Spleen (tissue), 11 donors: ENCODE data around the gene KRT25. TPM values are rescaled to one million over a fixed set of nuclear protein-coding genes. Genes with fewer than 3 reads are reported as not detected.

Experiments used
- DNase-seq: peaks from one replicate; pipeline ENCODE4 v3.0.0-alpha.2; 2020
- H3K27ac ChIP-seq, 8 donors: fragments of 200-600 bp; sonication (generic) in 7 of 8; 1 replicate in 4 of 8; 2 replicates in 4 of 8; pipeline versions ENCODE4 v1.5.0 to v1.8.0; 2016 to 2021; ENCODE audit warnings: inconsistent platforms in 4 of 8, mild to moderate bottlenecking in 4 of 8, moderate library complexity in 1 of 8
- H3K27me3 ChIP-seq, 7 donors: fragments of 200-600 bp; sonication (generic) in 6 of 7; replicated peaks in 1 of 7; 1 replicate in 4 of 7; 2 replicates in 3 of 7; pipeline versions ENCODE4 v1.5.0 to v1.8.0; 2016 to 2021; ENCODE audit warnings: inconsistent platforms in 3 of 7, mild to moderate bottlenecking in 1 of 7
- H3K36me3 ChIP-seq, 6 donors: fragments of 200-600 bp; sonication (generic) in 5 of 6; 1 replicate in 4 of 6; 2 replicates in 2 of 6; pipeline versions ENCODE4 v1.5.0 to v1.8.0; 2016 to 2021; ENCODE audit warnings: inconsistent platforms in 2 of 6
- H3K4me1 ChIP-seq, 6 donors: fragments of 200-600 bp; sonication (generic) in 5 of 6; 1 replicate in 3 of 6; 2 replicates in 3 of 6; pipeline versions ENCODE4 v1.5.0 to v1.8.0; 2016 to 2021; ENCODE audit warnings: inconsistent platforms in 3 of 6
- H3K4me3 ChIP-seq, 8 donors: fragments of 200-600 bp; sonication (generic) in 7 of 8; 1 replicate in 4 of 8; 2 replicates in 4 of 8; pipeline versions ENCODE4 v1.5.0 to v1.8.0; 2016 to 2021; ENCODE audit warnings: inconsistent platforms in 4 of 8, mild to moderate bottlenecking in 4 of 8, moderate library complexity in 2 of 8
- H3K9me3 ChIP-seq, 8 donors: fragments of 200-600 bp; sonication (generic) in 7 of 8; 1 replicate in 4 of 8; 2 replicates in 4 of 8; pipeline versions ENCODE4 v1.5.0 to v1.8.0; 2016 to 2021; ENCODE audit warnings: inconsistent platforms in 4 of 8
- POLR2A ChIP-seq, 3 donors: fragments of 450-650 bp; IDR thresholded peaks; one replicate each; pipeline ENCODE4 v1.5.1; 2017; ENCODE audit warnings: antibody characterized with exemption in 3 of 3, mild to moderate bottlenecking in 1 of 3
- POLR2AphosphoS5 ChIP-seq, 3 donors: sonication (generic); formaldehyde crosslinking; IDR thresholded peaks; one replicate each; pipeline ENCODE4 v1.5.1; 2017; ENCODE audit warnings: antibody characterized with exemption in 3 of 3
- WGBS, 5 donors: extraction: QIAGEN DNeasy Blood & Tissue Kit in 3 of 5; methylation state at CpG; one replicate each; pipeline versions ENCODE4 v1.1.5 to v1.1.7; 2013 to 2018; 5-methylcytosine and 5-hydroxymethylcytosine counted together
- intact Hi-C: fragments of 100-400 bp; cut with DNase I; formaldehyde crosslinking; loops from one replicate; pipeline ENCODE4 v1.15.0; 2023; ENCODE audit warnings: low total_unique reads
- polyA plus RNA-seq, 3 donors: library from polyadenylated mRNA; stranded (reverse); fragments of 200-250 nt; gene quantifications; one replicate each; pipeline ENCODE4 v1.2.1, GENCODE V29; 2013
- total RNA-seq, 7 donors: library from RNA; depleted of rRNA in 3 of 7; stranded (reverse); fragments of >200 nt in 3 of 7; fragmentation: NEBNext Ultra II Directional in 4 of 7; extraction: Animal tissue kit (Norgen Biotek cat#: 25700) in 4 of 7; gene quantifications; one replicate each; pipeline versions ENCODE4 v1.1.0 to v1.2.1, GENCODE V29; 2016 to 2021
- TF ChIP-seq, protein P1 (sequence below), 11 experiments: fragments of 200-600 bp in 7 of 11; fragments of 450-650 bp in 4 of 11; sonication (generic) in 4 of 11; IDR thresholded peaks in 8 of 11; conservative IDR thresholded peaks in 3 of 11; 1 replicate in 7 of 11; 2 replicates in 4 of 11; pipeline versions ENCODE4 v1.4.0 to v1.8.0; 2016 to 2021; ENCODE audit warnings: antibody characterized with exemption in 11 of 11, inconsistent platforms in 4 of 11, mild to moderate bottlenecking in 1 of 11
- donor health status: healthy with polysubstance abuse.
- donor health status: DM: no; HTN: no; CAD: no; lungs with moderate emphysema.
- donor health status: DM: no; HTN: no; CAD: no.
- donor health status: Bipolar disorder and iron deficiency.
- donor health status: healthy.
- donor health status: DM: no; HTN: no; CAD: no.
- donor health status: DM: yes; HTN: yes; CAD: no.

The KRT25 gene
- total and polyA plus RNA-seq, 10 donors: not detected

DNA sequence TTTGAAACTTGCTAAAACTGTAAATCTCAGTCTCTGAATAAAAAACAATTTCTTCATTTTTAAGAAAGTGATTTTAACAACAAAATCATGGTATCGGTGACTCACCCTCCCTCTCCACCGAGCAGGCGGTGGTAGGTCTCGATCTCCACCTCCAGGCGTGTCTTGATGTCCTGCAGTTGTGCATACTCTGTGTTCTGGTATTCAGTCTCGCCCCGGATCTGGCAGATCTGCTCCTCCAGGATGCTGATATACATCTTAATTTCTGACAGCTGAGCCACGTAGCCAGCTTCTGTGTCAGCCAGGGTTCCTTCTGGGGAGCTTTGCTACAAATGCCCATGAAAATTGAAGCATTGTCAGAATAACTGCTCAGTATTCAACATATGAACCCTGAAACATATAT, 36.2 kb downstream of the KRT25 start:
- H3K27me3 ChIP-seq: peaks cover 0 to 15% (median 0%) of the 10 kb centered on the region in 7 donors
- no peaks in the 10 kb centered on the region for H3K9me3 ChIP-seq
- TF ChIP-seq, protein P1, sequence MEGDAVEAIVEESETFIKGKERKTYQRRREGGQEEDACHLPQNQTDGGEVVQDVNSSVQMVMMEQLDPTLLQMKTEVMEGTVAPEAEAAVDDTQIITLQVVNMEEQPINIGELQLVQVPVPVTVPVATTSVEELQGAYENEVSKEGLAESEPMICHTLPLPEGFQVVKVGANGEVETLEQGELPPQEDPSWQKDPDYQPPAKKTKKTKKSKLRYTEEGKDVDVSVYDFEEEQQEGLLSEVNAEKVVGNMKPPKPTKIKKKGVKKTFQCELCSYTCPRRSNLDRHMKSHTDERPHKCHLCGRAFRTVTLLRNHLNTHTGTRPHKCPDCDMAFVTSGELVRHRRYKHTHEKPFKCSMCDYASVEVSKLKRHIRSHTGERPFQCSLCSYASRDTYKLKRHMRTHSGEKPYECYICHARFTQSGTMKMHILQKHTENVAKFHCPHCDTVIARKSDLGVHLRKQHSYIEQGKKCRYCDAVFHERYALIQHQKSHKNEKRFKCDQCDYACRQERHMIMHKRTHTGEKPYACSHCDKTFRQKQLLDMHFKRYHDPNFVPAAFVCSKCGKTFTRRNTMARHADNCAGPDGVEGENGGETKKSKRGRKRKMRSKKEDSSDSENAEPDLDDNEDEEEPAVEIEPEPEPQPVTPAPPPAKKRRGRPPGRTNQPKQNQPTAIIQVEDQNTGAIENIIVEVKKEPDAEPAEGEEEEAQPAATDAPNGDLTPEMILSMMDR (IDR thresholded peaks at IDR 0.05 in 8 of 11, conservative IDR thresholded peaks at IDR 0.05 in 3 of 11): no peak
- TF ChIP-seq POLR2A (IDR thresholded peaks at IDR 0.05) (no peak), POLR2AphosphoS5 (IDR thresholded peaks at IDR 0.05) (no peak)
- intact Hi-C loops: no loop called here
- H3K36me3 ChIP-seq: no peaks in the 10 kb centered on the region
- no peak overlapping the region for H3K4me3 ChIP-seq
- 63 to 73% (median 68%) methylated on average over 8 of the region's 8 CpGs for WGBS, 5 donors
- no peak for DNase-seq
- no peak overlapping the region for H3K27ac ChIP-seq
- no peaks in the 10 kb centered on the region for H3K4me1 ChIP-seq

GRCh38 chr17:40717776-40718175, 37.4 kb downstream of the KRT25 start:
- peaks cover 0 to 10% (median 0%) of the 10 kb centered on the region in 7 donors for H3K27me3 ChIP-seq
- H3K9me3 ChIP-seq: no peaks in the 10 kb centered on the region
- no peak for DNase-seq
- TF ChIP-seq POLR2AphosphoS5 (IDR thresholded peaks at IDR 0.05): no peak
- TF ChIP-seq, protein P1 (IDR thresholded peaks at IDR 0.05 in 8 of 11, conservative IDR thresholded peaks at IDR 0.05 in 3 of 11): no peak
- TF ChIP-seq POLR2A (IDR thresholded peaks at IDR 0.05): no peak
- H3K4me1 ChIP-seq: no peaks in the 10 kb centered on the region
- H3K27ac ChIP-seq: no peak overlapping the region
- H3K36me3 ChIP-seq: no peaks in the 10 kb centered on the region
- WGBS, 5 donors: 66 to 82% (median 72%) methylated on average over 3 of the region's 3 CpGs
- H3K4me3 ChIP-seq: no peak overlapping the region
- intact Hi-C loops: no loop called here

- WGBS, 5 donors: 70 to 83% (median 76%) methylated on average over 6 of the region's 6 CpGs
- intact Hi-C loops: no loop called here
These were observed 40.7 kb downstream of the KRT25 start for GRCh38 chr17:40714473-40714872.

DNA sequence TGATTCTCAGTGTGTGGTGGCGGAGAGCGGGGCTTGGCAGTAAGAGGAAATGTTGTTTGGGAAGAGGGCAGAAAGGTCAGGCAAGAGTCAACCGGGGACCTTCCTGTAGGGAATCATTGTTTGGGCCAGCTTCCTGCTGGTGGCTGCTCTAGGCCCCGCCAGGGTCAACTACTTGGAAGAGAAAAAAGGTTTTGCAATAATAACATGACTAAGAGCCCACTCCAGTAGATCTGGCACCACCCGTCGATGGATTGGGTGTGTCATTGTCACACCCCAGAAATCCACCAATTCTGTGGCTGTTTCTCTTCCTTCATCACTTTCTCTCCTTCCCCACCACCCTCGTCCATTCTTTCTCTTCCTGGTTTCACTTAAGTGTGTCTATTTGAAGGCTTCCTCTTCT, 47.4 kb downstream of the KRT25 start:
- peaks cover 0 to 16% (median 0%) of the 10 kb centered on the region in 7 donors for H3K27me3 ChIP-seq
- no peaks in the 10 kb centered on the region for H3K9me3 ChIP-seq
- peak overlapping the region; percentile 19 to 78 (median 64) for H3K27ac ChIP-seq
- H3K36me3 ChIP-seq: no peaks in the 10 kb centered on the region
- DNase-seq: no peak
- no peak overlapping the region for H3K4me3 ChIP-seq
- TF ChIP-seq, protein P1 (IDR thresholded peaks at IDR 0.05 in 8 of 11, conservative IDR thresholded peaks at IDR 0.05 in 3 of 11): no peak
- TF ChIP-seq POLR2AphosphoS5 (IDR thresholded peaks at IDR 0.05): peak in 2 of 3 donors; percentile 56 to 71
- intact Hi-C loops: no loop called here
- 37 to 51% (median 42%) methylated on average over 7 of the region's 7 CpGs for WGBS, 5 donors
- H3K4me1 ChIP-seq: peaks cover 0 to 7% (median 1%) of the 10 kb centered on the region in 6 donors

More at GRCh38 chr17:40714473-40714872, 40.7 kb downstream of the KRT25 start:
- Histone ChIP-seq H3K36me3 (no peaks in the 10 kb centered on the region), H3K4me1 (no peaks in the 10 kb centered on the region), H3K27ac (no peak overlapping the region), H3K27me3 (peaks cover 0 to 10% (median 0%) of the 10 kb centered on the region in 7 donors), H3K9me3 (no peaks in the 10 kb centered on the region), H3K4me3 (no peak overlapping the region)
- DNase-seq: no peak
- TF ChIP-seq, protein P1 (IDR thresholded peaks at IDR 0.05 in 8 of 11, conservative IDR thresholded peaks at IDR 0.05 in 3 of 11): no peak
- no peak for TF ChIP-seq POLR2A (IDR thresholded peaks at IDR 0.05)
